Gastroesophageal sphincter (tissue), 3 donors: ENCODE results near the gene SRGN.

Source experiments
- CTCF ChIP-seq, 4 experiments: fragments of 200-600 bp in 2 of 4; fragments of 450-650 bp in 2 of 4; sonication (generic) in 1 of 4; IDR thresholded peaks; one replicate each; pipeline ENCODE4 v1.5.1; 2017 to 2019; ENCODE audit warnings: antibody characterized with exemption in 4 of 4, mild to moderate bottlenecking in 2 of 4, moderate library complexity in 2 of 4
- EP300 ChIP-seq: sonication (generic); formaldehyde crosslinking; IDR thresholded peaks from one replicate; pipeline ENCODE4 v1.6.1; 2017; ENCODE audit warnings: antibody characterized with exemption, mild to moderate bottlenecking

- TF ChIP-seq EP300 (no peak), CTCF (IDR thresholded peaks at IDR 0.05) (no peak)
Observed at GRCh38 chr10:69062901-69063300, 25.0 kb upstream of the SRGN start.
